AG09319 (cell line): ENCODE measurements around the gene TBC1D3B.

Experiments used
- DNase-seq: peaks from one replicate; pipeline ENCODE4 v3.0.0-alpha.2; 2010; ENCODE audit warnings: low read depth; ENCODE audit errors: extremely low read depth
- TF ChIP-seq, protein P1 (sequence below): IDR thresholded peaks from 2 replicates; pipeline ENCODE4 v1.5.1; 2011; ENCODE audit warnings: low read depth, mild to moderate bottlenecking, inconsistent platforms, low read length, moderate library complexity

The TBC1D3B gene

DNA sequence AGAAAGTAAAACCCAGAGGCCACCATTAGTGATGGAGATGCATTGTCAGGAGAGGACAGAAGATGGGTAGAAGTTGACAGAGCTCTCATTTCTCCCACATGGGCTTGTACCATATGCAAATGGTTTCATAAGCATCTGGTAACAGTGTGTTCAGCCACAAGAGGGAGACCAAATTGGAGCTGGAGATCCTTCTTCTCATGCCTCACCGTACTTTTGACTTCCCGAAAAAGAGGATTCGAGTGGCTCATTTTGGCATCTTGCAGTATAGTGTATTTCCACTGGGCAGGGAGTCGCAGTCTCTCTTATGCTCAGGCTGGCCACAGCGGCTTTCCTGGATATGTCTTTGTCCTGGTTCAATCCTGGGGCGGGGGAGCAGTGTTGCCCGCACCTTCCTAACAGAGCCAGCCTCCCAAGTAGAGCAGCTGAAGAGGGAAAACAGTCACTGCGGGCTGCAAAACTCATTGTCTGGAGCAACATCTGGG lies 23.8 kb downstream of the TBC1D3B start:
- TF ChIP-seq, protein P1, sequence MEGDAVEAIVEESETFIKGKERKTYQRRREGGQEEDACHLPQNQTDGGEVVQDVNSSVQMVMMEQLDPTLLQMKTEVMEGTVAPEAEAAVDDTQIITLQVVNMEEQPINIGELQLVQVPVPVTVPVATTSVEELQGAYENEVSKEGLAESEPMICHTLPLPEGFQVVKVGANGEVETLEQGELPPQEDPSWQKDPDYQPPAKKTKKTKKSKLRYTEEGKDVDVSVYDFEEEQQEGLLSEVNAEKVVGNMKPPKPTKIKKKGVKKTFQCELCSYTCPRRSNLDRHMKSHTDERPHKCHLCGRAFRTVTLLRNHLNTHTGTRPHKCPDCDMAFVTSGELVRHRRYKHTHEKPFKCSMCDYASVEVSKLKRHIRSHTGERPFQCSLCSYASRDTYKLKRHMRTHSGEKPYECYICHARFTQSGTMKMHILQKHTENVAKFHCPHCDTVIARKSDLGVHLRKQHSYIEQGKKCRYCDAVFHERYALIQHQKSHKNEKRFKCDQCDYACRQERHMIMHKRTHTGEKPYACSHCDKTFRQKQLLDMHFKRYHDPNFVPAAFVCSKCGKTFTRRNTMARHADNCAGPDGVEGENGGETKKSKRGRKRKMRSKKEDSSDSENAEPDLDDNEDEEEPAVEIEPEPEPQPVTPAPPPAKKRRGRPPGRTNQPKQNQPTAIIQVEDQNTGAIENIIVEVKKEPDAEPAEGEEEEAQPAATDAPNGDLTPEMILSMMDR, result peak; percentile 11
- DNase-seq, result peak; percentile 0

DNA sequence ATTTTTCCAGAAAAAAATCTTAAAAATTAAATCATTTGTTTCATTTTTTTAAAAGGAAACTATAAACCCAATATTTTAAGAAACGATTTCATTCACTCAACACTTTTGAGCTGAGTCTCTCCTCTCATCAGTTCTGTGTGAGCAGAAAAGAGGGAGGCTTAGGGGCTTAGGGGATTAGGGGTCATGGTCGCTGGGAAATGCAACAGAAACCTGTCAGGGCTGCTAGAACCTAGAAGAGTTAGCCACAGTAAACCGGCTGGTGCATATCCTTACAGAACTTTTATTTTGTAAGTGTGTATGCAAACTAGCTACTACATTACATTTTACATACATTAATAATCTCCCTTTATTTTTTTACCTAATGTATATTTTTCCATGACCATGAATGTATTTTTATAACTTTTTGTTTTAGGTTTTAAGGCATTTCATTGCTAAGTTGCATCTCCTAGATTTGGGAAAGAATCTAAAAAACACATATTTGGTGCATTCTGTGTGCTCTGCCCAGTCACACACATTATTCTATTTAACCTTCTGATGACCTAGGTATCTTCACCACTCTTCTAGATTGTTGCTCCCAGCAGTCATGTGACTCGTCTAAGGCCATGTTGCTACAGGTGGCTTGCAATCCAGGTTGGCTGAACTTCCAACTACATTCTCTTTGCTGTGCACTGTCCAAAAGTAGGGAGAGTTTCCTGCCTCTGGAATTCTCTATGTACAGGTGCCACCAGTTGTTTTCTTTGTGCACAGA lies 24.4 kb downstream of the TBC1D3B start:
- no peak for DNase-seq
- TF ChIP-seq, protein P1, result no peak

DNA sequence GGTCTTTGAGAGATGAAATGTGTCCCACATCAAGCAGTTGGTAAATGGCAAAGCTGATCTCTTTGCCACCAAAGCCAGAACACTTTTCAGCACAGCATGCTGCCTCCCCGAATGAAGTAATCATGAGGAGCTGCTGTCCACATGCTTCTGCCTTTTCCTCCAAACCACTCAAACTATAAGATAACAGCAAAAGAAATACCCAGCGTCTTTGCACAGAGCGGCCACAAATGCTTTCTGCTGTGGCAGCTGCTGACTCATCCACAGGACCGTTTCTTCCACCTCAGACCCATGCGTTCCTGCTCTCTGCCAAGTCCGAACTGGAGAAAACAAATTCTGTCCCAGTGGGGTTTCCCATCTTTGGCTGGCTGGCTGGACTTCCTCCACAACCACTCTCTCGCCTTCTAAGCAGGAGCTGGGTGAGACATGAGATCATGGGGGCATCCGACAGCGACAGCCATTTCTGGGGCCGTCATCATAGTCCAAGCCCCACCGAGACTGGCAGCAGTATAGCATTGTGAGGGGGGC lies 27.1 kb downstream of the TBC1D3B start:
- DNase-seq, result no peak

DNA sequence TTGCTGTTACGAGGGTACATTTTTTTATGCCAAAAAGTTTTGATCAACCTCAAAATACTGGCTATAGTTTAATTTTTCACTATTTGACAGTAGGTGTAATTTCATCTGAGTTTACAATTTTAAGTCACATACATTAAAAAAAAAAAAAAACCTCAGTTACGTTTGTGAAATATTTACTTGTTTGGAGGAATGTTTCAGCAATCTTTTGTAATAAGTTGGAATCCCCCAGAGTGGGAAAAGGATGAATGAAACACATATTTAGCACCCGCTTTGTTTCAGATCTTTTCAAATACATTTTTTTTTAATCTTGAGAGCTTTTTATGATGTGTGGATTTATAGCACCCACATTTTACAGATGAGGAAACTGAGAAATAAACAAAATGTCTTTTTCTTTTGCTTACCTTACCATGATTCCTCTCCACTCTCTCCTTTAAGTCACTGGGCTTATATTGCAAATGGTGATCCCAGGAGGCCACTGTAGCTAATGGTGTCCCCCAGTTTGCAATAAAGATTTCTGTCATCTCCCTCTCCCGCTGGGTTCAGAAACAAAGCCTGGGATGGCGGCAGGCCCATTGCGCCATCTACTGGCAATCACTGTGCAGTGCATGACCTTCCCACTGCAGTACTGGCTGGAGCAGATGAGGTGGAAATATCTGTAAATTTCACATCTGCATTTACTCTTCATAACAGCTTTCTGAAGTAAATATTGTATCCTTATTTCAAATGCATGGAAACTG lies 27.7 kb downstream of the TBC1D3B start:
- DNase-seq, result no peak
- TF ChIP-seq, protein P1, result peak; percentile 100

More for the DNA sequence above, 27.1 kb downstream of the TBC1D3B start:
- TF ChIP-seq, protein P1, result no peak

DNA sequence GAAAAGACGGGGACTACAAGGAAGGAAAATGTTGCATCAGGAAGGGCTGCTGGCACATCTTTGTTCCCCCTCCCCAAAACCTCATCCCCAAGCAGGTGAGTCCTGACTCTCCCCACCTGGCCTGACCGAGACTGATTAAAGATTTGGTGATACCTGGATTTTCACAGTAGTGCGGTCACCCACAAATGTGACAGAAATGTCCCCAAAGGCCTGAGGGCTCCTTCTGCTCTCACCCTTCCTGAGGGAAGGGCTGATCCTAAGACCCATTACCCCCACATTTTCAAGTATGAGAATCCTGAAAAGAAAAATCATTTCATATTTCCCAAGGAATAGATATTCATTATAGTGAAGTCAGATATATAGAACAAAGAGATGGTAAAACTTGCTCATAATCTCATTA lies 28.8 kb downstream of the TBC1D3B start:
- TF ChIP-seq, protein P1, result no peak
- no peak for DNase-seq

DNA sequence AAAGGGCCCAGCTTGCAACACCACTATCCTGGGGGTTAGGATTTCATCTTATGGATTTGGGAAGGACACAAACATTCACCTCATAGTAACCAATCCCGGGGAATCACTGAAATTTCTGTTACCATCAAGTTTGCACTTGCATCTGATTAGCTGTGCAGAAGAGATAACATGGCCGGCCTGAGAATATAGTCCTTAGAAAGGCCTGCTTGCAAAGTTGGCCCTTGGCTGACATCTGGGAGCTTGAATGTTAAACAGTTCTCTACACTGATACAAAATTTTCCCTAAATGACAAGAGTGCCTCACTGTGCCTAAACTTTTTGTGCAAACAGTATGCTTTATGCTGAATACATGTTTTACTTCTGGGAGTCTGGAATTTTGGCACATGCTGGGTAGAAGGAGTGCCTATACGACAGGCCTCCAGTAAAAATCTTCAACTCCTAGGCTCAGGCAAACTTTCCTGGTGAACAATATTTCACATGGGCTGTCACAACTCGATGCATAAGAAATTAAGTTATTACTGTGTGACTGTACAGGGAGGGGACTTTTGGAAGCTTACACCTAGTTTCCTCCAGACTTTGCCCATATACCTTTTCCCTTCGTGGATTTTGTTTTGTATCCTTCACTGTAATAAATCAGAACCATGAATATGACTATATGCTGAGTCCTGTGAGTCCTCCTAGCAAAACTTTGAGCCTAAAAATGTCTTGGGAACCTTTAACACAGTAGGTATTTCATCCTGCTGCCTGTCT lies 31.3 kb downstream of the TBC1D3B start:
- DNase-seq, result no peak
- TF ChIP-seq, protein P1, result no peak
